Measurements from ENCODE around the gene IGFBP7.
A peak's percentile ranks its signal among the peaks of the same experiment; 100 is the strongest.

Gene IGFBP7, protein sequence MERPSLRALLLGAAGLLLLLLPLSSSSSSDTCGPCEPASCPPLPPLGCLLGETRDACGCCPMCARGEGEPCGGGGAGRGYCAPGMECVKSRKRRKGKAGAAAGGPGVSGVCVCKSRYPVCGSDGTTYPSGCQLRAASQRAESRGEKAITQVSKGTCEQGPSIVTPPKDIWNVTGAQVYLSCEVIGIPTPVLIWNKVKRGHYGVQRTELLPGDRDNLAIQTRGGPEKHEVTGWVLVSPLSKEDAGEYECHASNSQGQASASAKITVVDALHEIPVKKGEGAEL

DNA sequence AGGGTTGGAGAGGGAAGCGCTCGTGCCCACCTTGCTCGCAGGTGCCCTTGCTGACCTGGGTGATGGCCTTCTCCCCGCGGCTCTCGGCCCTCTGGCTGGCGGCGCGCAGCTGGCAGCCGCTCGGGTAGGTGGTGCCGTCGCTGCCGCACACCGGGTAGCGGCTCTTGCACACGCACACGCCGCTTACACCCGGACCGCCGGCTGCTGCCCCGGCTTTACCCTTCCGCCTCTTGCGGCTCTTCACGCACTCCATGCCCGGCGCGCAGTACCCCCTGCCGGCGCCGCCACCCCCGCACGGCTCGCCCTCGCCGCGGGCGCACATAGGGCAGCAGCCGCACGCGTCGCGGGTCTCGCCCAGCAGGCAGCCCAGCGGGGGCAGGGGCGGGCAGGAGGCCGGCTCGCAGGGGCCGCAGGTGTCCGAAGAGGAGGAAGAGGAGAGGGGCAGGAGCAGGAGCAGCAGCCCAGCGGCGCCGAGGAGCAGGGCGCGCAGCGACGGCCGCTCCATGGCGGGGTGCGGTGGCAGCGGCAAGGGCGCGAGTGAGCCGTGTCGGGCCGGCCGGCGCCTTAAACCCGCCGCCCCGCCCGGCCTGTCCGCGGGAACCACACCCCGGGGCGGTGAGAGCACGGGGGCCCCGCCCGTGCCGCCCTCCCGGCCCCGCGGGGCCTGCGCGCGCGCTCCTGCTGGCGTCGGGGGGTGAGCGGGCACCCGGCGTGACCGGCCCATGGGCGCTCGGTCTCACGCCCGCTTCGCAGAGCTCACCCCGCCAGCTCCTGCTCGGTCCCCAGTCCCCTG is at the start of gene IGFBP7:
Gene IGFBP7, minus strand, starts transcription at position 539 of the 793 bp plus-strand sequence. Its CDS starts 34 bp downstream, at position 505.
- DNase-seq (ENCODE audit: low spot score) = peak; percentile 91

- DNase-seq (ENCODE audit: low spot score) = no peak
Observed at GRCh38 chr4:57159866-57160265, 49.7 kb upstream of the IGFBP7 start.

DNA sequence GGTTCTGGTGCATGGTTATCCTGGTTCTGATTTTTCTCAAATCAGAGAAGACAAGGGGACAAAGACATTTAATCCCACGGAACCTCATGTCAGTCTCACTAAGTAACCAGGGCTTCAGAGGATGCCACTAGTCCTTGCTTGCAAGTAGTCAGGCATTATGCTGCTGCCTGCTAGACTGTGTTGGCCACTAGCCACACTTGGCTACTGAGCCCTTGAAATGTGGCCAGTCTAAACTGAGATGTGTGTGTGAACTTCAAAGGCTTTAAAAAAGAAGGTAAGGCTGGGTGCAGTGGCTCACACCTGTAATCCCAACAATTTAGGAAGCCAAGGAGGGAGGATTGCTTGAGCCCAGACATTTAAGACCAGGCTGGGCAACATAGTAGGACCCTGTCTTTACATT is 48.6 kb upstream of the IGFBP7 start:
- DNase-seq (ENCODE audit: low spot score) = no peak

DNA sequence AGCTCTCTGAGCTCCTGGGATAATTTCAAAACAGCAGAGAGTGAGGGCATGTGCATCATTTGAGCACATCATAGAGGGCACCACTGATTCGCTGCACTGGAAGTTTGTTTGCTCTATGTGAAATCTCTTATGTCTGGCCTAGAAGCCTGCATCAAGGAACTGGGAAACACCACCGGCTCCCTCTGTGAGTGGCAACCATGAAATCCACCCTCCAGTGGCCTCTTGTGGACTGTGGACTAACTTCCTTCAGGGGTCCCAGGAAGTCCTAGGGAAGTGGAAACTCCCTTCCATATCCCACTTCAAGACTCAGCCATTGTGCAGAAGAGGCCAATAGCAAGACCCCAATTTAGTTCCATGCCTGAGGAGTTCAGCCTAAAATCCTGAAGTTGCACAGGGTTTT is 48.0 kb upstream of the IGFBP7 start:
- no peak for DNase-seq (ENCODE audit: low spot score)

DNA sequence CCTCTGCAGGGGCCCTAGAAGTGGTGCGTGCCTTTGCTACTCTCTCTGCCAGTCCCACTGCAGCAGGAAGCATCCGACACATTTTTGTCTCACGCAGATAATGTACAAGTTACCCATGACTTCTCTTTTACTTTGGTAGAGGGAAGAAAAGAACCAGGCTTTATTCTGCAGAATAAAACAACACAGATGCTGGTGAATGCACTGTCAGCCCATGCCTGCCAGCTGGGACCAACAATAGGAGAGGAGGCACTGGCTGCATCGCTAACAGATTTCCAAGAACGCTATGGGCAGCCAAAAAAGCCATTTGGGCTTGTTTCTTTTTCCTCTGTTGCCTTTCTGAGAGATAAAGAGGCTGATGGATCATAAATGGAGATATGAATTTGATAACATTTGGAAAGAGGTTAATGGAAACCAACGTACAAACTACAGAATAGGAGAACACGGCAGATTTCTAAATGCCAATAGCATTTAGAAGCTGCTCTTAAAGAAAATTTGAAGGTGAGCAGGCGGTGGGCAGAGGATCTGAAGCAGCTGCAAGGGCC is 47.5 kb upstream of the IGFBP7 start:
- no peak for DNase-seq (ENCODE audit: low spot score)

DNA sequence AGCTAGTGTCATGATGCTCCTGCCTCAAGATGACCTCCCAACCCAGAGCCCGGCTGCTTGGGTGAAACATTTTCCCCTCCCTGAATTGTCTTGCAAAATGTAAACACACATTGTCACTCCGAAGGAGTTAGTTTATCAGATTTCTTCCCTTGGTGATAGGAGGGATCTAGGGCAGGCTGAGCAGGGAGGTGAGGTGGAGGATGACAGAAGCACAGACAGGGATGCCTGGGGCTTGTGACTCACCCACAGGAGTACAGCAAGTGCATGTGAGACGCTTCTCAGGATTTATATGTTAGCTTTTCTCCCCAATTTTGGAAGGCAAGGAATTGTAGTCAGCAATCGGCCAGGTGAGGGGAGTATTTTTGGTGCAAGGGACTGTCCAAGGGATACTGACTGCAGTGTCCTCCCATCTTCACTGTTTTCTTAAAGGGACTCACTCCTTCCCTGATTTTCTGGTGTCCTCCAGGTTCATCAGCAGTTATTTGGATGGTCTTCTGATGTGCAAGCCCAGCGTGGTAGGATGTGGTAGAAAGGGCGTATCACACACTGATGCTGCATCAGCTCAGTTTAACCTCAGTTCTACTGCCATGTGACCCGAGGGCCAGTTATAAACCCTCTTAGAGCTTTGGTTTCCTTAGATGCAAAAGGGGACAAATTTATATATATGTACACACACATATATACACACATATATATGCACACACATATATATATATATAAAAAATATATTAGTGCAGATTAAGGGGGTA is 46.2 kb upstream of the IGFBP7 start:
- DNase-seq (ENCODE audit: low spot score) = no peak

GRCh38 chr4:57154926-57155325 is 44.7 kb upstream of the IGFBP7 start:
- DNase-seq (ENCODE audit: low spot score) = no peak

- no peak for DNase-seq (ENCODE audit: low spot score)
Observed at GRCh38 chr4:57154191-57154590, 44.0 kb upstream of the IGFBP7 start.

DNA sequence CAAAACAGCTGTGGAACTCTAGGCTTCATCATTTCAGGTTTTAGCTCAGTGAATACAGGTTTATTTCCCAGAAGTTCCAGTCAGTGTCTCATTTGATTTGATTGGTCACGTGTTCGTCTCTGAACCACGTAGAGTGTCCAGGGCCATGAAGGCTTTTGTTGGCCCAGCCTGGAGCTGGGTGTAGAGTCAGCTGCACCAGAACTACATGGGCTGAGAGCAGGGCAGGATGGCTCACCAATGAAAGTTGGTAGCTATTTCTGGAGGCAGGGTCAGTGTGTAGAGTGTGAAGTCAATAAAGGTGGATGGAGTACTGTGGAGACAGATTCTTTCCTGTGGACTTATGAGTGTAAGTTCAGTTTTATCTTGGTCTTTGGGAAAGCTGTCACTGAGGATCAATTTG is 43.0 kb upstream of the IGFBP7 start:
- DNase-seq (ENCODE audit: low spot score) = no peak

DNA sequence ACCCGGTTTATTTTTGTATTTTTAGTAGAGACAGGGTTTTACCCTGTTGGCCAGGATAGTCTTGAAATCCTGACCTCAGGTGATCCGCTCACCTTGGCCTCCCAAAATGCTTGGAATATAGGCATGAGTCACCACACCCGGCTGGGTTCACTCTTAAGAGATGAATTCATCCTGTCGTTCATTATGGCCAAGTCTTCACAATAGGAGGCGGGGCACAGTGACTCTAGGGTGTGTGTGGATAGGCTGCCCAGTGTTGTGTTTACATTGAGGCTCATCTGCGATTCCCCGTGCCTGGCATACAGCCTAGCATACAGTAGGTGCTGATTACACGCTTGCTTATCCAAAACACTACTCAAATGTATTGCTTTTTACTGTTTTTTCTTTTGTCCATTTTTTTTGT is 41.3 kb upstream of the IGFBP7 start:
- DNase-seq (ENCODE audit: low spot score) = no peak

GRCh38 chr4:57149833-57150232 is 39.6 kb upstream of the IGFBP7 start:
- no peak for DNase-seq (ENCODE audit: low spot score)

DNA sequence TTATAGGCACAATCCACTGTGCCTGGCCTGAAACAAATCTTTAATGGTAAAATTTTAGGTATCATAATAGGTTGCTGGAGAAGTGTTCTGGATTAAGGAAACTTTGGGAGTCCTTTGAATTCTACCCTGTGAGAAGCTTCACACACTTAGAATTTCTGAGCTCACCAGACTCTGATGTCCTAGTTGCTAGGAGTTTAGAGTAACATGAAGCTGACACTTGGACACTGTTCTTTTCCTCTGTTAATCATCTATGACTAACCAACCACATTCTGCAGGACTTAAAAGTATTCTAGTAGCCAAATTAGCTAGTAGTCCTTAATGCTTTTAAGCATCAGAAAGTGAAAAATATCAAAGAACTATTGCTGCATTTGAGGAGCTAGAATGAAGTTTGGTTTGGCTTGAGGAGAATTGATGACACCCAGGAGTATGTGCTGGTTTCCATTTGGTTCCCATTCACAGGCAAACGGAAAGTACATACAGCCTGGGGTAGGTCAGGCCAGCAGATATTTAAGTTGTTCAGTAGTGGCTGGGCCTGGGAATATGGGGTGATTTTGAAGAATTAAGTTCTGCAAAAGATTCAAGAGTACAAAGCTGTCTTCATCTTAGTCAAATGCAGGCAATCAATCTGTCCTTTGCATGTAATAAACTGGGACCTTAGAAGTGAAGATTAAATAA is 38.8 kb upstream of the IGFBP7 start:
- peak; percentile 42 for DNase-seq (ENCODE audit: low spot score)

DNA sequence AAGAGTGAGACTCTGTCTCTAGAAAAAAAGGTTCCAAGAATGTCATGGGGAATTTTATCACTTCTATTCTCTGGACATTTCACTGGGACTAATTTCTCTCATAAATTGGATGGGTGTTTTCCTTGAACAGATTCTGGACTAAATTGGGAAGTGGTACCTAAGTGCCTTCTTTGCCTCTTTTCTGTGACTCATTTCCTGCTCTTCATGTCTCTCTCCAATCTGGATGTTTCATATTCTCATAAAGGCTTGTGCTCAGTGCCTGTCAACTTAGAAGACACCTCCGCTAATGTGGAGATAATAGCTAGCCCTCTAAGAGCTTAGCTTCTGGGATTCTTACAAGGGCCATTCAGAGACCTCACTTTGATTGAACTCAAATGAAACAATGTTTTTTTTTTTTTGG is 38.0 kb upstream of the IGFBP7 start:
- DNase-seq (ENCODE audit: low spot score) = no peak

DNA sequence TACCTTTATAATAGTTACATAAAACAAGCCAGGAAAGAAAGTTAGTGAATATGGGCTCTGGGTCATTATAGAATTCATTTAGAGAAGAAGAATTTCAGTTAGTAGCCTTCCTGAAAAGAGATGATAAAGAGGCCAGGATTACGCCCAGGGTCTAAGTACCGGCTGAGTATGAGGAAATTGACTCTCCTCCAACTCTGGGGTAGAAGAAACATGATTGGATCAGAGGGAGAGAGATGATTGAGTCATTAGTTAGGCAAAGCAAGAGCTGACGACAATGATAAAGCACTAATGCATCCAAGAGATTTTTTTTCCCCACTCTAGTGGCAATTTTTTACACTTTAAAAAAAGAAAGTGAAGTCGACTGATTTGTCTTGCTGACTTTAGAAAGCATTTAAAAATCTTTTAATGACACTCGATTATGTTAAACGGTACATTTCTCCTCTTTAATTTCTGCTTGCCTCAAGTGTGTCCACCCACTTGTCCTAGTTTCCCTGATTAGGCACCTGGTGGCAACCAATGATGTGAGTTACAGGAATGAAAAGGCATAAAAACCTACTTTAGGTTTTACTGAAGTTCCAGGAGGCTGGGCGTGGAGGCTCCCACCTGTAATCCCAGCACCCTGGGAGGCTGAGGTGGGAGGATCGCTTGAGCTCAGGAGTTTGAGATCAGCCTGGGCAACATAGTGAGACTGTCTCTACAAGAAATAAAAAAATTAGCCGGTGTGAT is 37.3 kb upstream of the IGFBP7 start:
- DNase-seq (ENCODE audit: low spot score) = peak; percentile 70

GRCh38 chr4:57146444-57146843 is 36.3 kb upstream of the IGFBP7 start:
- DNase-seq (ENCODE audit: low spot score) = no peak

DNA sequence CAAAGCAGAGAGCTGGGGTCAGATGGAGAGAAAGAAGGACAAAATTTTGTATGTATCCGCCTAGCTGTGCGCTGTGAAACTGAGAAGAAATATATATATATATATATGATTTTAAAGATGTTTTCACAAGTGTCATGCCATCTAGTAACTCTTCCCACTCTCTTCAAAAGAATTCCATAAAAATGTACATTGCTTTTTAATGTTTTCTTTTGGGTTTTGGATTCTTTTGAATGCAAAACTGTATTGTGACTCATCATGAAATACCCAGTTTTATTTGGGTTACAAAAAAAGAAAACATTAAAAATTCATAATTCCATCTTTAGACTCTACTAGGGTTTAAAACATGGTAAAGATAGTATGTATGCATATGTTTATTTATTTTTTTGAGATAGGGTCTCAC is 34.3 kb upstream of the IGFBP7 start:
- DNase-seq (ENCODE audit: low spot score) = no peak

DNA sequence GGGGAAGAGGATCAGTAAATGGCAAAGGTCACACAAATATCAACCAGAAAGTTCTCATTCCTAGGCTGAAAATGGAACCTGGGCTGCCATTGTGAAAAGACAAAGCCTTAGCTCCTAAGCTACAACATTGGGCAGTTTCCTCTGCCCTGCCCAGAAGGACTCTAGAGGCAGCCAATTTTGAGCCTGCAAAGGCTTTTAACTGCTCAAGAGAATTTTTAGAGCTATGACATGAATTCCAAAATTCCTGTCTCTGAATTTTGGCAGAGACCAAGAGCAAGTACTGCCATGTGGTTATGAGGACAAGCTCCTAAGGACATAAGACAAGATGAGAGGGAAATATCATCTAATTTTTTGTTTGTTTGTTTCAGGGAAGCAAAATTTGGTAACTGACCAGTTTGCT is 29.6 kb upstream of the IGFBP7 start:
- no peak for DNase-seq (ENCODE audit: low spot score)

- no peak for DNase-seq (ENCODE audit: low spot score)
Observed at GRCh38 chr4:57137261-57137660, 27.1 kb upstream of the IGFBP7 start.

GRCh38 chr4:57136281-57136680 is 26.1 kb upstream of the IGFBP7 start:
- DNase-seq (ENCODE audit: low spot score) = peak; percentile 30

DNA sequence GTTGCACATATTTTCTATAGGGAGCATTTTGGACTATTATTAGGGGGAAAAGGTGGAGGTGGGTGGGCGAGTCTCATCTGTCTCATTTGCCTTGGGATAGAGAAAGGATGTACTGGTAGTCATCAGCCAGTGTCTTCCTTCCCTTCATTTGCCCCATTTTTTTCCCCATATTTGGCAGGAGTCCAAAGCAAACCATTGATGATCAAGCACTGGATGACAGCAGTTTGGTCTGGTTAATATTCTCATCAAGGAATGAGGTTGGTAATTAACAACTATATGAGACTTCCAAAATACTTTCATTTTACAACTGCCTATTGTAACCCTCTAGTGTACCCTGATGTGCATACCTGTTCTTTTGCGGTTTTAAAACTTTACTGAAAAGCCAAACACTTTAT is 22.6 kb upstream of the IGFBP7 start:
- no peak for DNase-seq (ENCODE audit: low spot score)
